ENCODE results near the gene PHACTR2. TPM values are rescaled to one million over a fixed set of nuclear protein-coding genes. Genes with fewer than 3 reads are reported as not detected.

The PHACTR2 gene
- total RNA-seq, 1 donor from 2014 or later = 44.8 TPM

DNA sequence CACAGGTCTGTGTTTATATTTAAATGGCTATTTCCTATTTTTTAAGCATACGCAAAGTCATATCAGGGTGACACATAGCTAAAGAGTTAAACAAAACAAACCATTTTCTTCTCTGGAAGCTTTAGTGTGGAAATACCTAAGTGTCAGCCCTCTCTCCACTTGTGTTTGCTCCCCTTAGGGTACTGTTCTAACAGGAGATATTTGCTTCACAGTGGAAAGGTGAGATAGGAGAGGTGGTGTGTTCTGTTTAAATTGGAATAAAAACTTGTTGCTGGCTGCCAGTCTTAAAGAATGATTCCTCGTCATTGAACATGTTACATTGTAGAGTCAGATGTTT is 18.9 kb downstream of the PHACTR2 start:
- intact Hi-C loops (cut with micrococcal nuclease) = no loop called here

- intact Hi-C loops (cut with micrococcal nuclease) = no loop called here
Observed at GRCh38 chr6:143697076-143697800, 19.5 kb downstream of the PHACTR2 start.

DNA sequence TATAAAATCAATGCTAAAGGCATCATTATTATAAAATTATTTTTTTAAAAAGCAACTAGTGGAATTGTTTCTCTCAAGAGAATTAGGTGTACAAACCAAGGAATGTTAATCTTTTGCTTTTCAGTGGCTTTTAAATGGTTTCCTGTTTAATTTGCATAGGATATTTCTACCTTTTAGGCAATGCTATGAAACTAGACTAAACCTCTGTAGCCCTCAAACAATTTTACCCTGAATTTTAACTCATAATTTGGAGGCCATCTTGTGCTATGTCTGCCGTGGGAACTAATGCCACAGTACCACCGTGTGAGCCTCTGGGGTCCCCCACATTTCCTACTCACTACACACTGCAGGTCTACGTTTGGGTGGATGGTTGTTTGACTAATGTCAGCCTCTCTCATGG is 20.6 kb downstream of the PHACTR2 start:
- intact Hi-C loops (cut with micrococcal nuclease) = no loop called here

GRCh38 chr6:143698759-143699429 is 21.1 kb downstream of the PHACTR2 start:
- intact Hi-C loops (cut with micrococcal nuclease) = no loop called here

GRCh38 chr6:143699430-143699825 is 21.7 kb downstream of the PHACTR2 start:
- intact Hi-C loops (cut with micrococcal nuclease) = no loop called here

DNA sequence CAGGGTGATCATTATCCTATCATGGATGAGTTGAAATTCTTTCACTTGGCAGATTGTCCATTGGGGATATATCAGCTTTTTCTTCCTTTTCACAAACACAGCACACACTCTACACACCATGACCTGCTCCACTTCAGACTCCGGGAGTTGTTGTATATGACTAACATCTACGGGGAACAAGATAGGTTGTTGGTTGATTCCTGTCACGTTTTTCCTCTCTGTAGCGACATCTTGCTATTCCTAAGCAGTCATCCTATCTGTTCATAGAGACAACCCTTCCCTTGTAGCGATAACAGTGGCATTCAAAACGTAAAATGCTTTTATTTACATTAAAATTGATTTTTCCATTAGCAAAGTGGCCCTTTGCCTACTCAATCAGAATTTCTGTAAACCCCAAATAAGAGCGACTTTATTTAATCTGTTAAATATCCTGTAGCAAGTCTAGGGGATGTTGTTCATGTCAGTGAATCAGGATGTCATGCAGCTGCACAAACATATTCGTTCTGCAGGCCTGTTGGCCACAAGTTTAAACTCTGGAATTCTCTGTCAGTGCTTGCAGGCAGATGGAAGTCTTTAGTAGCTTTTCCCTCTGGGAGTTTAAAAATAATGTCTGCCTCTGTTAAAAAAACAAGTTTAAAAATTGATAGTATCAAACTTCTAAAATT is 23.1 kb downstream of the PHACTR2 start:
- intact Hi-C loops (cut with micrococcal nuclease) = no loop called here

DNA sequence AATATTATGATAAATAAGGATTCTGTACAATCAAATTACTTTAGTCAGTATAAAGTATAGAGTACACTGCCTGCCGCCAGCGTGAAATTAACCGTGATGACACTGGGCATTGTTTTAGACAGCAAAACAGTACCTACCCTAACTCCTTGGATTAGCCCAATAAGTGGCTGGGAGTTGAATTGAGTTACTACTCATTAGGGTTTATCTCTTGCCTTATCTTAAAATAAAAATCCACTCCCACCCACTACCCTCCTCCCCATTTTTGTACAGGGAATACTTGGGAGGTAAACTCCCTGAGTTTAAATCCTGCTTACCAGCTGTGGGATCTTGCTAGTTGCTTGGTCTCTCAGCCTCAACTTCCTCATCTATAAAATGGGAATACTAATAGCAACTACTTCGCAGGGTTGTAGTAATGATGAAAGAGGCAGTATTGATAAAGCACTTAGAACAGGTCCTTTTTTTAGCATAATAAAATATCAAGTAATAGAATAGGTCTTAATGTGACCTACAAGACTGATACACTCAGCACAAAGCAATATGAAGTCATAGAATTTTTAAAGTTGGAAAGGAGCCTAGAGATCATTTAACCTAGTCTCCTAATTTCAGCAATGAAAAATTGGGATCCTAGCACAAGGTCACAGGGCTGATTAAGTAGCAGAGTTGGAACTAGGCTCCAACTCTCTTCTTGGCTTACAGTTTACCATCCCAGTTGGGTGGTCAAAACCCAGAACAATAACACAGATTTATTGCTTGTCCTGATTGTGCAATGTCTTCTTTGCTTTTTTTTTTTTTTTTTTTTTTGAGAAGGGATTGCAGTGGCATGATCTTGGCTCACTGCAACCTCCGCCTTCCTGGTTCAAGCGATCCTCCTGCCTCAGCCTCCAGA is 23.8 kb downstream of the PHACTR2 start:
- intact Hi-C loops (cut with micrococcal nuclease) = no loop called here

DNA sequence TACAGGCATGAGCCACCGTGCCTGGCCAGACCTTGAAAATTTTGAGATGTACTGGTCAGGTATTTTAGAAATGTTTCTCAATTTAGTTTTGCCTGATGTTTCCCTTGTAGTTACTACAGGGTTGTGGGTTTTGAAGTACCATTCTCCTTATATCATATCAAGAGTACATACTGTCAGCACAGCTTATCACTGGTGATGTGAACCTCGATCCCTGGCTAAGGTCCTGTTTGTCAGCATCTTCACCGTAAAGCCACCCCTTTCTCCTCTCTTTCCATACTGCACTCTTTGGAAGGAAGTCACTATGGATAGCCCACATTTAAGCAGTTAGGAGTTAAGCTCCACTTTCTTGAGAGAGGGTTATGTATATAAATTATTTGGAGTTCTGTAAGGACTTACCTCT is 27.8 kb downstream of the PHACTR2 start:
- intact Hi-C loops (cut with micrococcal nuclease) = no loop called here

- intact Hi-C loops (cut with micrococcal nuclease) = no loop called here
Observed at GRCh38 chr6:143707697-143708096, 29.9 kb downstream of the PHACTR2 start.

- intact Hi-C loops (cut with micrococcal nuclease) = no loop called here
Observed at GRCh38 chr6:143708889-143709288, 31.1 kb downstream of the PHACTR2 start.

DNA sequence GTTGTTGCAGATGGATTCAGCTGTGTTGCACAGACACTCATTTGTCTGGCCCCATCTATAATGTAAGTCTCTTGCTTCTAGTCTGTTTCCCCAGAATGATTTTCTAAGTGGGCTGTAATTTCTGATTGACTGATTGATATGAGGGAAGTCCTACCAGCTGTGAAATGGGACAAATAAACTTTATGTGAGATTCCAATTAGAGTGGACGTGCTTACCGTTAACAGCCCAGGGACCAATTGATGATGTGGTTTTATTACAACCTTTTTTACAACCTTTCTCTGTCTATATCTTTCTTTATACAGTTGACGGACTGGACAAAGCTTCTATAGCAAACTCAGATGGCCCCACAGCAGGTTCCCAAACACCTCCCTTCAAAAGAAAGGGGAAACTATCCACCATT is 33.9 kb downstream of the PHACTR2 start:
- intact Hi-C loops (cut with micrococcal nuclease) = no loop called here

- intact Hi-C loops (cut with micrococcal nuclease) = no loop called here
Observed at GRCh38 chr6:143718472-143718871, 40.7 kb downstream of the PHACTR2 start.

DNA sequence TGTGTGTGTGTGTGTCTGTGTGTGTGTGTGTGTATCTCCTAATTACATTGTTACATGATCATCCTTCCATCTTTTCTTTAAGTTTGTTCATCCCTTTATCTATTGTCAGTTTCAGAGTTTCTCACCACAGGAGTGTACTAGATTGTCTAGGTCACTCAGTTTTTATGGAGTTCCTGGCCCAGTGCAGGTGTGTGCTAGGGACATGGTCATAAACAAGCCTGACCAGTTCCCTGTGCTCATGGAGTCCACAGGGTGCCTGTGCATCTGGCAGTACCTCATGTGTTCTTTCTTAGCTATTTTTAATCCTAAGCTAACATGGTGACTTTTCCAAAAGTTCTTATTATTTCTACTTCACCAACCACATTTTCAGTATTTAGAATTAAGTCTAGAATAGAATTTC is 43.9 kb downstream of the PHACTR2 start:
- intact Hi-C loops (cut with micrococcal nuclease) = no loop called here

- intact Hi-C loops (cut with micrococcal nuclease) = no loop called here
Observed at GRCh38 chr6:143724876-143725275, 47.1 kb downstream of the PHACTR2 start.

GRCh38 chr6:143726015-143726647 is 48.4 kb downstream of the PHACTR2 start:
- intact Hi-C loops (cut with micrococcal nuclease) = no loop called here

DNA sequence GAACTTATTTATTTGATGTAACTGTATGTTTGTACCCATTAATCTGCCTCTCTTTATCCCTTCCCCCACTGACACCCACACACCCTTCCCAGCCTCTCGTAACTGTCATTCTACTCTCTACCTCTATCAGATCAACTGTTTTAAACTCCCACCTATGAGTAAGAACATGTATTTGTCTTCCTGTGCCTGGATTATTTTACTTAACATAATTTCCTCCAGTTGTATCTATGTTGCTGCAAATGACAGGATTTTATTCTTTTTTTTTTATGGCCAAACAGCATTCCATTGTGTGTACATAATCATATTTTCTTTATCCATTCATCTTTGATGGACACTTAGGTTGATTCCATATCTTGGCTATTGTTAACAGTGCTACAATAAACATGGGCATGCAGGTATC is 49.3 kb downstream of the PHACTR2 start:
- intact Hi-C loops (cut with micrococcal nuclease) = no loop called here

DNA sequence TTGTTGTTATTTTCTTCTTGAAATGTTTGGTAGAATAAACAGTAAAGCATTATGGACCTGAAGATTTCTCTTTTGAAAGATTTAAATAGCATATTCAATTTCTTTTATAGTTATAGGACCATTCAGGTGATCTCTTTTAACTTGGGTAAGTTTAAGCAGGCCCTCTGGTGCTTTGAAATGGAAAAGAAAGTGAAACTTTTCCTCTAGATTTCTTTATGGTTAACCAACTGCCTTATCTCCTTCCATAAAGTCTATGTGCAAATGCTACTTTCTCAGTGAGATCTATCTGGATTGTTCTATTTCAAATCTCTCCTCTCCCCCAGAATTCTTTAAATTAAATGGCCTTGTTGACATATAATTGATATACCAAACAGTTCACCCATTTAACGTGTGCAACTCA is 54.0 kb downstream of the PHACTR2 start:
- intact Hi-C loops (cut with micrococcal nuclease) = loop anchor here (5.0 kb wide), 3 partner anchors 94 to 219 kb away; partner anchors contain the start of gene FUCA2

- intact Hi-C loops (cut with micrococcal nuclease) = loop anchor here (5.0 kb wide), 3 partner anchors 95 to 220 kb away; partner anchors contain the start of gene FUCA2
Observed at GRCh38 chr6:143732536-143732935, 54.8 kb downstream of the PHACTR2 start.

DNA sequence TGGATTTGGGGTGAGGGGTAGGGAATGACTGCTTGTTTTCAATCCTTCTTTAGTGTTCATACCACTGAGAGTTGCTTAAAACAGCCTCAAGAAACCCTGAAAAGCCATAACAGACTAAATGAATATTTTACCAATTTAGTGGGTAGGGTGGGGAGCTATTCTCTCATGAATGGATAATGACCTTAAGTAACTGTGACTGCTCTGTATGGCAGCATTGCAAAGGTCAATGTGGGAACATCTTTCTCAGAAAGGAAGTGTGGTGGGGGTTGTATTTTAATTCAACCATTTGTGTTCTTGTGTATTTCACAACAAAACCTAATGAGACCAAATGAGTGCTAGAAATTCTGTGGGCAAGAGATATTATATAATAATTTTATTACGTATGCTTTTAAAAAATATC is 55.7 kb downstream of the PHACTR2 start:
- intact Hi-C loops (cut with micrococcal nuclease) = loop anchor here (5.0 kb wide), 3 partner anchors 96 to 221 kb away; partner anchors contain the start of gene FUCA2

GRCh38 chr6:143734641-143735063 is 56.9 kb downstream of the PHACTR2 start:
- intact Hi-C loops (cut with micrococcal nuclease) = loop anchor here (5.0 kb wide), 3 partner anchors 97 to 222 kb away; partner anchors contain the start of gene FUCA2

Data from T-helper 1 cell treated with Interleukin-12 subunit alpha and Interleukin-12 subunit beta and Interleukin-4 antibody, amounts not matched to agents 30 ng/mL and 1 ng/mL, for 36 hours (primary cell).